ENCODE results near the gene ZBED2. TPM values are rescaled to one million over a fixed set of nuclear protein-coding genes. Genes with fewer than 3 reads are reported as not detected.

The ZBED2 gene
- total and polyA plus RNA-seq, 2 experiments from 2014 or later = not detected

- TF ChIP-seq JUNB (IDR thresholded peaks at IDR 0.05; ENCODE audit: unreplicated experiment) (no peak), REST (IDR thresholded peaks at IDR 0.05; ENCODE audit: unreplicated experiment) (no peak), NANOG (IDR thresholded peaks at IDR 0.05; ENCODE audit: borderline replicate concordance) (no peak), CTCF (conservative IDR thresholded peaks at IDR 0.05; ENCODE audit: low read depth in 2 of 2) (no peak), EZH2phosphoT487 (IDR thresholded peaks at IDR 0.05; ENCODE audit: unreplicated experiment) (no peak)
- ATAC-seq = no peak
These were observed 23.2 kb downstream of the ZBED2 start for GRCh38 chr3:111571907-111572460.

GRCh38 chr3:111571282-111571681, 23.9 kb downstream of the ZBED2 start:
- TF ChIP-seq NANOG (IDR thresholded peaks at IDR 0.05; ENCODE audit: borderline replicate concordance) (no peak), ETS1 (IDR thresholded peaks at IDR 0.05) (no peak), CREB1 (CRISPR knock-in tag; IDR thresholded peaks at IDR 0.05; ENCODE audit: low read depth) (no peak)
- DNase-seq (ENCODE audit: low spot score) (no peak), ATAC-seq (no peak)
- Histone ChIP-seq H3K9me2 (ENCODE audit: insufficient read depth) (no peaks in the 10 kb centered on the region), H3K4me1 (ENCODE audit: insufficient read depth) (no peaks in the 10 kb centered on the region), H3K36me3 (ENCODE audit: insufficient read depth) (no peaks in the 10 kb centered on the region), H3K27me3 (ENCODE audit: insufficient read depth) (no peaks in the 10 kb centered on the region), H2AFZ (no peak overlapping the region), H3K79me2 (replicated peaks; ENCODE audit: insufficient read depth) (no peaks in the 10 kb centered on the region), H3K4me3 (no peak overlapping the region), H4K20me1 (replicated peaks; ENCODE audit: insufficient read depth) (no peaks in the 10 kb centered on the region), H3K4me2 (no peak overlapping the region), H3K27ac (ENCODE audit: low read depth) (no peak overlapping the region), H3F3A (replicated peaks; ENCODE audit: low read depth) (no peaks in the 10 kb centered on the region)
- H3K4me1 Mint-ChIP-seq = no peaks in the 10 kb centered on the region; the same call in 2 of the 3 replicates
- no peaks in the 10 kb centered on the region for H3K27me3 Mint-ChIP-seq (ENCODE audit: insufficient read depth, low read depth, poor library complexity)
- no peaks in the 10 kb centered on the region; the same call in 1 of the 3 replicates for H3K9me3 Mint-ChIP-seq
- no peak overlapping the region for H3K27ac Mint-ChIP-seq
- H3K36me3 Mint-ChIP-seq (ENCODE audit: low read depth) = no peaks in the 10 kb centered on the region
- H3K4me3 Mint-ChIP-seq = no peak overlapping the region

More at GRCh38 chr3:111571907-111572460, 23.2 kb downstream of the ZBED2 start:
- no peak overlapping the region for H2AFZ ChIP-seq
- H3K36me3 ChIP-seq (ENCODE audit: insufficient read depth) = no peaks in the 10 kb centered on the region
- H3K4me2 ChIP-seq = no peak overlapping the region
- H3K27ac ChIP-seq (ENCODE audit: low read depth) = no peak overlapping the region
- Mint-ChIP-seq H3K36me3 (ENCODE audit: low read depth) (no peaks in the 10 kb centered on the region), H3K4me1 (no peaks in the 10 kb centered on the region; the same call in 2 of the 3 replicates), H3K27me3 (ENCODE audit: insufficient read depth, low read depth, poor library complexity) (no peaks in the 10 kb centered on the region), H3K27ac (no peak overlapping the region), H3K9me3 (no peaks in the 10 kb centered on the region; the same call in 1 of the 3 replicates), H3K4me3 (no peak overlapping the region)
- H3K79me2 ChIP-seq (replicated peaks; ENCODE audit: insufficient read depth) = no peaks in the 10 kb centered on the region
- no peak for DNase-seq (ENCODE audit: low spot score)
- H3K9me2 ChIP-seq (ENCODE audit: insufficient read depth) = no peaks in the 10 kb centered on the region
- no peak overlapping the region for H3K4me3 ChIP-seq
- H3K4me1 ChIP-seq (ENCODE audit: insufficient read depth) = no peaks in the 10 kb centered on the region
- H3F3A ChIP-seq (replicated peaks; ENCODE audit: low read depth) = no peaks in the 10 kb centered on the region
- H4K20me1 ChIP-seq (replicated peaks; ENCODE audit: insufficient read depth) = no peaks in the 10 kb centered on the region
- H3K27me3 ChIP-seq (ENCODE audit: insufficient read depth) = no peaks in the 10 kb centered on the region

All from GM23338 (cell line).